DMS 273 treated with DMSO at 0.1 percent for 48 hours (cell line): ENCODE results near the gene ZNF331.
A peak's percentile ranks its signal among the peaks of the same experiment; 100 is the strongest.

Source experiments
- DNase-seq: peaks from one replicate; lab custom pipeline; 2025; lab: John Stamatoyannopoulos, UW

Gene ZNF331

GRCh38 chr19:53520547-53521372 lies 17.2 kb upstream of the ZNF331 start:
- DNase-seq: peak; percentile 94

GRCh38 chr19:53521373-53522202 lies 16.4 kb upstream of the ZNF331 start:
- no peak for DNase-seq

GRCh38 chr19:53525922-53526321 lies 12.0 kb upstream of the ZNF331 start:
- DNase-seq: no peak

GRCh38 chr19:53530622-53531021 lies 7.3 kb upstream of the ZNF331 start:
- DNase-seq: no peak

GRCh38 chr19:53531457-53531856 lies 6.5 kb upstream of the ZNF331 start:
- DNase-seq: no peak

- DNase-seq: no peak
These were observed 5.6 kb upstream of the ZNF331 start for GRCh38 chr19:53532362-53532761.

- no peak for DNase-seq
These were observed 1.8 kb upstream of the ZNF331 start for GRCh38 chr19:53536225-53536548.

GRCh38 chr19:53537121-53537520 lies 824 bp upstream of the ZNF331 start:
- no peak for DNase-seq

GRCh38 chr19:53538378-53539109 lies 599 bp downstream of the ZNF331 start:
- DNase-seq: no peak

GRCh38 chr19:53540091-53540490 lies 2.1 kb downstream of the ZNF331 start:
- DNase-seq: no peak

GRCh38 chr19:53541971-53542370 lies 4.0 kb downstream of the ZNF331 start:
- no peak for DNase-seq

GRCh38 chr19:53545271-53546065 lies 7.5 kb downstream of the ZNF331 start:
- DNase-seq: no peak

GRCh38 chr19:53546758-53547513 lies 9.0 kb downstream of the ZNF331 start:
- no peak for DNase-seq

GRCh38 chr19:53549340-53549739 lies 11.4 kb downstream of the ZNF331 start:
- no peak for DNase-seq

GRCh38 chr19:53552001-53552721 lies 14.2 kb downstream of the ZNF331 start:
- no peak for DNase-seq

GRCh38 chr19:53553156-53553555 lies 15.2 kb downstream of the ZNF331 start:
- no peak for DNase-seq

- no peak for DNase-seq
These were observed 16.2 kb downstream of the ZNF331 start for GRCh38 chr19:53553865-53554791.

- no peak for DNase-seq
These were observed 16.9 kb downstream of the ZNF331 start for GRCh38 chr19:53554804-53555203.

- no peak for DNase-seq
These were observed 17.4 kb downstream of the ZNF331 start for GRCh38 chr19:53555352-53555751.
